HG03045 (cell line): ENCODE data around the gene HMCN1.

Experiments
- ATAC-seq: cut with Tn5 transposase; IDR thresholded peaks from one replicate; pipeline ENCODE4 v1.9.1; 2021; ENCODE audit warnings: mild to moderate bottlenecking, moderate library complexity; ENCODE audit not compliant: unreplicated experiment

HMCN1 gene

DNA sequence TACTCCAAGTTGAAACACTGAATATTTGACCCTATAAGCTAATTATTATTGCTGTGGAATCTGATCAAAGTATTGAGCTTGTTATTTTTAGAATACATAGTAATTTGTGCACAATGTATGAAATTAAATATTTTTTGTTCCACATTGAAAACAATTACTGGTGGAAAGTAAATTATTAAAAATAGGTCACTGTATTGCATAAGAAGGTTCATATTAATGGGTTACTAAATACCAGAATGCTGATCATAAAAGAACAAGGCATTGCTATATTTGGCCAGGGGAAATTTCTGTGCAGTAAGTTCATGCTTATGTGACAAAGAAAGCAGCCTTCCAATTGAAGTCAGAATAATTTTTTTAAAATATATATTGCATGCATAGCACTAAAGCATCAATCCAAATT, 481.4 kb downstream of the HMCN1 start:
- ATAC-seq = no peak

GRCh38 chr1:186218654-186219352, 484.6 kb downstream of the HMCN1 start:
- ATAC-seq = no peak

GRCh38 chr1:186220067-186220466, 485.9 kb downstream of the HMCN1 start:
- no peak for ATAC-seq

GRCh38 chr1:186220911-186221310, 486.7 kb downstream of the HMCN1 start:
- no peak for ATAC-seq

DNA sequence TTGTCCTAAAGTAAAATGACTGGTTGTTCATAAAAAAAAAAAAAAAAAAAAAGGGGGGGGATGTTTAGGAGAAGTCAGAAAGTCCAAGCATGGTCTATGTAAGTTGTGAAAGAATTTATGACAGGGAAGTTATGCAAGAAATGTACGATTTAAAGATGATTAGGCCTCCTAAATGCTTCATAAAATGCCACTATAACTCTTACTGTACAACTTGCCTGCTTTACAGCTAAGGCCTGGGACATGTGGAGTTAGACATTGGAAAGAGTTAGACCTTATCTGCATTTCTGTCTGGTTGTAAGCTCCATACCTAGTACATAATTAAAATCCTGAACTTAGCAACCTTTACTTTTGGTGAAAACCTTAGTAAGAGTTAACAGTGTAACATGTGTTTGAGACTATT, 490.9 kb downstream of the HMCN1 start:
- ATAC-seq = no peak

DNA sequence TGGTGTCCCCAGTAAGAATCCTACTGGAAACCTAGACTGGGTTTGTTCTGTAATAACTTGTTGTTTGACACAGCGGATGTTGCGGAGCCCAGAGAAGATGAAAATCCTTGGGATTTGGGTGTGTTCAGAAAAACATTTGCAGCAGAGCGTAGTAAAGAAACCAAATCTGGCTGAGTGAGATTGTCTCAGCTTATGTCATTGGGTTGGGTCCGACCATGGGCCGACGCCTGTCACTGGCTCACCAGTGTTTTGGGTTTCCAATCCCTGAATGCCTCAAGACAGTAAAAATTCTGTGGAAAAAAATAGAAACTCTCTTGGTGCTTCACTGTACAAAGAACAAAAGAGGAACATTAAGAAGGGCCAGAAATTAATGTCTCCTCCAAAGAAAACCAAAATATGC, 494.6 kb downstream of the HMCN1 start:
- ATAC-seq = no peak

GRCh38 chr1:186231861-186232436, 497.8 kb downstream of the HMCN1 start:
- no peak for ATAC-seq

GRCh38 chr1:186234976-186235686, 500.9 kb downstream of the HMCN1 start:
- no peak for ATAC-seq

GRCh38 chr1:186235696-186236095, 501.5 kb downstream of the HMCN1 start:
- no peak for ATAC-seq

GRCh38 chr1:186236921-186237320, 502.7 kb downstream of the HMCN1 start:
- no peak for ATAC-seq

DNA sequence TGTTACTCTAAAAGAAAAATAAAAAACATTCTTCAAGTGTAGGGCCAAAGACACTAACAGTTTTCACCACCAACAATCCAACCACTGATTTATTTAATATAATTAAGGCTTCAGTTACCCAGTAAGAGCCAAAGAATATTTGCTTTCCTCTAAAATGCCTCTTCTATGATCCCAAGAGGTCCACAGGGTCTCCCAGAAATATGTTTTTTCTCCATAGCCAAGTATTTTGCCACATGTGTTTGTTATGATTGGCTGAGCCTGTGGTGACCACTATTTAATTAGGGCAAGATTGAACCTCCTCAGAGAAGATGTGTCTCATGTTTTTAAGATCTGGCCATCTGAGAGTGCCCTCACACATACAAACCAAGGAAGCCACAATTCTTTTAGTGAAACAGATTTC, 505.0 kb downstream of the HMCN1 start:
- ATAC-seq = no peak

GRCh38 chr1:186240436-186240835, 506.2 kb downstream of the HMCN1 start:
- ATAC-seq = no peak
